GM19025 (cell line): Measurements from ENCODE around the gene RBL2.
"Not testable (repeated sequence)": the region's sequence is repeated elsewhere in the genome, so short reads cannot be mapped to it uniquely, and the experiment has no call there.

Experiments
- ATAC-seq: cut with Tn5 transposase; IDR thresholded peaks from one replicate; pipeline ENCODE4 v1.9.1; 2021; ENCODE audit warnings: mild to moderate bottlenecking, low read depth, moderate library complexity; ENCODE audit not compliant: unreplicated experiment

The RBL2 gene

GRCh38 chr16:53434377-53435065 lies at the start of gene RBL2:
TSS of gene RBL2 (plus strand) at chr16:53434471. CDS start at chr16:53434557, 86 bp downstream.
- peak; percentile 69 for ATAC-seq

DNA sequence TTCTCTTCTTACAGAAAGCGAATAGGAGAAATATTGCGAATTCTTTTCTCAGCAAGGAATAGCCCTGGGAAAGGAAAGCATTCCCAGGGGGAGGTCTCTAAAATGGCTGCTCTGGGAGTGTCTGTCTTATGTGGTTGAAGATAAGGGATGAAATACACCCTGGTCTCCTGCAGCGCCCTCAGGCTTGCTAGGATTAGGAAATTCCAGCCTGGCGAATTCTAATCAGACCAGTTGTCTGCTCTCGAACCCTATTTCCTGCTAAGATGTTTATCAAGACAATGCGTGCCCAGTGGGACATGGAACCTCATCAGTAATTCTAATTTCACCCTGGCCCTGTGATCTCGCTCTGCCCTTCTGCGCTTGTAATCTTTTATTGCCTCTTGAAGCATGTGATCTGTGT lies 49.7 kb upstream of the RBL2 start:
- not testable (repeated sequence) for ATAC-seq

- ATAC-seq: no peak
Observed at GRCh38 chr16:53404959-53405358, 29.3 kb upstream of the RBL2 start.

GRCh38 chr16:53412549-53412948 lies 21.7 kb upstream of the RBL2 start:
- ATAC-seq: no peak

DNA sequence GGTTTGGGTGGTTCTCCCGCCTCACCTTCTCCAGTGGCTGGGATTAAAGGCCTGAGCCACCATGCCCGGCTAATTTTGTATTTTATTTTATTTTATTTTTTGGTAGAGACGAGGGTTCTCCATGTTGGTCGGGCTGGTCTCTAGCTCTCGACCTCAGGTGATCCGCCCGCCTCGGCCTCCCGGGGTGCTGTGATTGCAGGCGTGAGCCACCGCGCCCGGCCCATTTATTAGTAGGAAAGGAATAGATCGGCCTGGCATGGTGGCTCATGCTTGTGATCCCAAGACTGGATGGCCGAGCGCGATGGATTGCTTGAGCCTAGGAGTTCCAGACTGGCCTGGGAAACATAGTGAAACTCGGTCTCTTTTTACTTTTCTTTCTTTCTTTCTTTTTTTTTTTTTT lies 20.4 kb upstream of the RBL2 start:
- ATAC-seq: no peak

DNA sequence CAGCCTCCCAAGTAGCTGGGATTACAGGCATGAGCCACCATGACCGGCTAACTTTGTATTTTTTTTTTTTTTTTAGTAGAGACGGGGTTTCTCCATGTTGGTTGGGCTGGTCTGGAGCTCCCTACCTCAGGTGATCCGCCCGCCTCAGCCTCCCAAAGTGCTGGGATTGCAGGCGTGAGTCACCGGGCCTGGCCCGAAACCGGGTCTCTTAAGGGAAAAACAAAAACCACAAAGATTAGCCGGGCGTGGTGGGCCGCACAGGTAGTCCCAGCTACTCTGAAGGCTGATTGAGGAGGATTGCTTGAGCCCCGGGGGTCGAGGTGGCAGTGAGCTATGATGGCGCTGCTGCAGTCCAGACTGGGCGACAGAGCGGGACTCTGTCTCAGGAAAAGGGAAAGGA lies 19.9 kb upstream of the RBL2 start:
- no peak for ATAC-seq

DNA sequence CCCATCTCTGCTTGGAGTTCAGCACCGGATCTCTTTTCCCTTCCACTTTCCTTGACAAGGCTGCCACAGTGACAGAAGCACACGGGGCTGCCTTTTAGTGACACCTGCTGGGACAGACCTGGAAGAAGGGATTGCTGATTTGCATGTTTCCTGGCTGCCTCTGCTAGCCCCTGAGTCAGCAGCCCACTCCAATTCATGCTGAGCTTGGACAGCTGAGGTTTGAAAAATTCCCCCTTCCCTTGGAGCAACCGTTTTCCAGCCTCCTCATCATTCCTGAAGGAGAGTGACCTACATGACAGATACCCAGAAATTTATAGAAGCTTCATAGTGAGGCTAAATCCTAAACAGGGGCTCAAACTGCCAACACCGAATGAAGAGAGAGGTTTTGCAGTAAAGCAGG lies 18.8 kb upstream of the RBL2 start:
- no peak for ATAC-seq

- ATAC-seq: no peak
Observed at GRCh38 chr16:53417011-53417410, 17.3 kb upstream of the RBL2 start.

DNA sequence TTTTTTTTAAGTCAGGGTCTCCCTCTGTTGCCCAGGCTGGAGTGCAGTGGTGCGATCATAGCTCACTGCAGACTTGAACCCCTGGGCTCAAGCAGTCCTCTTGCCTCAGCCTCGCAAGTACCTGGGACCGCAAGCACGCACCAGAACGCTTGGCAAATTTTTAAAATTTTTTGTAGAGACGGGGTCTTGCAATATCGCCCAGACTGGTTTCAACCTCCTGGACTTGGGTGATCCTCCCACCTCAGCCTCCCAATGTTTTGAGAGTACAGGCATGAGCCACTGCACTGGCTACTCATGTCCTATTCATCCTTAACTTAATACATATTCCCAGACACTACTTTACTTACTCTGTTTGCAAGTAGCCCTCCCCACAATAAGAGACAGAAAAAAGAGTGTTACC lies 16.3 kb upstream of the RBL2 start:
- no peak for ATAC-seq

DNA sequence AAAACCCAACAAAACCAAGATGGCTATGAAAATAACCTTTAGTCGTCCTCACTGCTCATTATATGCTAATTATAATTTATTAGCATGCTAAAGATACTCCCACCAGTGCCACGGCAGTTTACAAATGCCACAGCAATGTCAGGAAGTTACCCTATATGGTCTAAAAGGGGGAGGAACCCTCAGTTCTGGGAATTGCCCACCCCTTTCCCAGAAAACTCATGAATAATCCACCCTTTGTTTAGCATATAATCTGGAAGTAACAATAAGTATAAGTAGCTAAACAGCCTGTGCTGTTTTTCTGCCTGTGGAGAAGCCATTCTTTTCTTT lies 14.9 kb upstream of the RBL2 start:
- ATAC-seq: not testable (repeated sequence)

DNA sequence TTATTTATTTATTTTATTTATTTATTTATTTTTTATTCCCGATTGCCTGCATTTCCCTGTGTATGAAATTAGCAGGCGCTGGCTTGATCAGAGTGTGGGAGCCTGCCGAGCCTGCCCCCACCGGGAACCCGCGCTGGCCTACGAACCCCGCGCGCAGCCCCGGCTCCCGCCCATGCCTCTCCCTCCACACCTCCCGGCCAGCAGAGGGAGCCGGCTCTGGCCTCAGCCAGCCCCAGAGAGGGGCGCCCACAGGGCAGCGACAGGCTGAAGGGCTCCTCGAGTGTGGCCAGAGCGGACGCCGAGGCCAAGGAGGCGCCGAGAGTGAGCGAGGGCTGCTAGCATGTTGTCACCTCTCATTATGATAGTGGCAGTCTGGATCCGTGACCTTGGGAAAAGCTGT lies 13.0 kb upstream of the RBL2 start:
- no peak for ATAC-seq

GRCh38 chr16:53423968-53424367 lies 10.3 kb upstream of the RBL2 start:
- ATAC-seq: not testable (repeated sequence)

GRCh38 chr16:53428681-53429080 lies 5.6 kb upstream of the RBL2 start:
- ATAC-seq: no peak

- ATAC-seq: no peak
Observed at GRCh38 chr16:53429221-53429943, 4.9 kb upstream of the RBL2 start.

- no peak for ATAC-seq
Observed at GRCh38 chr16:53430363-53430762, 3.9 kb upstream of the RBL2 start.

DNA sequence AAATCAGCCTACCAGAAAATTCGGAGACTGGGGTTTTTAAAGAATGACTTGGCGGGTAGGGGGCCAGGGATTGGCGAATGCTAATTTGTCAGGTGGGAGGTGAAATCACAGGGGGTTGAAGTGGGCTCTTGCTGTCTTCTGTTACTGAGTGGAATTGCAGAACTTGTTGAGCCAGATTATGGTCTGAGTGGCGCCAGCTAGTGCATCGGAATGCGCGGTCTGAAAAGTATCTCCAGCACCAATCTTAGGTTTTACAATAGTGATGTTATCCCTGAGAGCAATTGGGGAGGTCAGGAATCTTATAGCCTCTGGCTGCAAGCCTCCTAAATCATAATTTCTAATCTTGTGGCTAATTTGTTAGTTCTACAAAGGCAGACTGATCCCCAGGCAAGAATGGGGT lies 762 bp upstream of the RBL2 start:
- no peak for ATAC-seq

- ATAC-seq: no peak
Observed at GRCh38 chr16:53433930-53434376, 318 bp upstream of the RBL2 start.

DNA sequence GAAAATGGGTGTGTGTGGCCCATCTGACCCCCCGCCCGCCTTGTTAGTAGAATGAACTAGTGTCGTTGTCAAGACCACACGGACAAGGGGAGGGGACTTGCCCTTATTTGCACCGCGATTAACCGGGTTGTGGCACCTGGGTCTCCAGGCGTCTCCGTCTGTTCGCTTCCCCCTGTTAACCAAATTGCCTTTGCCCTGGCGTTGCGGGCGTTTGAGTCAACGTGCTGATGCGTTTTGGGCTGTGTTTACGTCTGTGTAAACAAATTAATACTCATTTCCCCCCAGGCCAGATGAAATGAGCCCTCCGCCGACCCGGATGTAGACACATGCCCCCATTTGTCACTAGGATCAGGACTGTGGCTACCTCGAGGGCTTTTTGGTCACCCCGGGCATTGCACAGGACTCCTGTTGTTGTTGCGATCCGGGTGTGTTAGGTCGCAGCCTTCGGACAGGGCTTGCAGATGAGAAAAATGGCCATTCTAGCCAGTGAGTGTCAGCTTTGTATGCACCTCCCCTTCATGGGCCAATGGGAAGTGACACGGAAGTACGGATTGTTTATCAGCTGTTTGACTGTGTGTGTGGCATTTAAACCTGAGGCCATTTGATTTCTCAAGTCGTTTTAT lies 906 bp downstream of the RBL2 start:
- peak; percentile 69 for ATAC-seq

- no peak for ATAC-seq
Observed at GRCh38 chr16:53440125-53440524, 5.9 kb downstream of the RBL2 start.

GRCh38 chr16:53445534-53445933 lies 11.3 kb downstream of the RBL2 start:
- ATAC-seq: no peak

DNA sequence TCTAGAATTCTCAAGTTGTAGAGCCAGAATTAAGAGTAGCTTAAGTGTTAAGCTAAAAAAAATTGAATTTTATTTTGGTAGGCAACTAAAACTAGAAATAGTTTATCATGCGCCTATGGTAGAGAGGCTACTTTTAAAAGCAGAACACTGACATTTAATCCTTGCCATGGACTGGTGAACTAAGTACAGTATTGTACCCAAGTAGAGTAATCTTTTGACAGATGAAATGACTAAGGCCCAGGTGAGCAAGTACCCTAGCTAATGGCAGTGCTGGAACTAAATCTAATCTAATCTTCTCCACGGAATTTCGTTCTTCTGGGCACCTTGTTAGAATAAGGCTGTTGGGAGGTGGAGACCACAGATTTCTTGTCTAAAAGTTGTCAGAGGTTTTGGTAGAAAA lies 11.8 kb downstream of the RBL2 start:
- ATAC-seq: no peak
